Motor neuron (in vitro differentiated cells): ENCODE data around the gene DCLK1. TPM values are rescaled to one million over a fixed set of nuclear protein-coding genes. Genes with fewer than 3 reads are reported as not detected.

Experiments
- ATAC-seq, 8 experiments: fragments of 200-7000 bp; cut with Tn5 transposase; replicated peaks in 6 of 8; 2 replicates each; pipeline ENCODE4 v1.8.0; 2021; ENCODE audit warnings: mild to moderate bottlenecking in 8 of 8, moderate library complexity in 8 of 8
- H3K27ac ChIP-seq, 2 donors: fragments of 250-450 bp; sonication (Bioruptor Pico); 2 replicates each; pipeline ENCODE4 v1.9.0; 2021; ENCODE audit warnings: antibody characterized with exemption in 2 of 2, mild to moderate bottlenecking in 2 of 2, moderate library complexity in 1 of 2
- H3K4me1 ChIP-seq, 2 donors: fragments of 250-450 bp; sonication (Bioruptor Pico); replicated peaks in 1 of 2; 2 replicates each; pipeline ENCODE4 v1.6.1; 2021; ENCODE audit warnings: antibody characterized with exemption in 2 of 2, mild to moderate bottlenecking in 2 of 2, moderate library complexity in 1 of 2
- H3K4me3 ChIP-seq, 5 donors: fragments of 250-450 bp; sonication (Bioruptor Pico); 2 replicates each; pipeline ENCODE4 v1.9.0; 2021; ENCODE audit warnings: antibody characterized with exemption in 5 of 5, mild to moderate bottlenecking in 5 of 5, moderate library complexity in 4 of 5
- WGBS, 10 experiments: fragments of 450-650 bp; shearing (Covaris generic); methylation state at CpG; one replicate each; pipeline ENCODE4 v1.0.0; 2022; 5-methylcytosine and 5-hydroxymethylcytosine counted together
- in situ Hi-C, 9 experiments: fragments of 400-800 bp; cut with MboI; loops; one replicate each; pipeline ENCODE4 v1.15.0; 2021; ENCODE audit warnings: low sequenced_read_pairs in 9 of 9, low pct_unique_long_range_greater_than_20kb in 2 of 9; ENCODE audit not compliant: unreplicated experiment in 9 of 9
- total RNA-seq, 8 experiments: library from RNA; unstranded; fragments of 300-600 nt; gene quantifications; 2 replicates each; pipeline versions ENCODE4 v1.2.3 to v1.2.4, GENCODE V29; 2022

The DCLK1 gene
- total RNA-seq, 8 experiments from 2014 or later: 25.3 to 117 (median 58.2) TPM

GRCh38 chr13:35865341-35866240 lies 265.6 kb downstream of the DCLK1 start:
- in situ Hi-C loops: no loop called here
- WGBS, 10 experiments: 50 to 100% (median 70%) methylated on average over 1 to 4 of the region's 4 CpGs
- Histone ChIP-seq H3K27ac (no peak overlapping the region), H3K4me3 (no peak overlapping the region), H3K4me1 (no peaks in the 10 kb centered on the region)
- ATAC-seq: peak in 1 of 8 experiments; percentile 8

GRCh38 chr13:35860661-35861060 lies 270.5 kb downstream of the DCLK1 start:
- in situ Hi-C loops: no loop called here
- Histone ChIP-seq H3K4me1 (peaks cover 3 to 8% of the 10 kb centered on the region in 2 donors), H3K4me3 (no peak overlapping the region), H3K27ac (no peak overlapping the region)
- 22 to 100% (median 93%) methylated on average over 1 to 3 of the region's 3 CpGs; no CpG with 5 or more reads in 2 of the 10 experiments for WGBS, 10 experiments
- ATAC-seq: no peak

- in situ Hi-C loops: no loop called here
- H3K4me1 ChIP-seq: peaks cover 10 to 14% of the 10 kb centered on the region in 2 donors
- H3K27ac ChIP-seq: no peak overlapping the region
- ATAC-seq: no peak
- no peak overlapping the region for H3K4me3 ChIP-seq
- 25 to 100% (median 75%) methylated on average over 2 to 3 of the region's 4 CpGs; no CpG with 5 or more reads in 4 of the 10 experiments for WGBS, 10 experiments
Observed at GRCh38 chr13:35859981-35860380, 271.2 kb downstream of the DCLK1 start.

GRCh38 chr13:35858665-35859064 lies 272.5 kb downstream of the DCLK1 start:
- Histone ChIP-seq H3K4me3 (no peak overlapping the region), H3K27ac (no peak overlapping the region), H3K4me1 (peaks cover 11 to 18% of the 10 kb centered on the region in 2 donors)
- WGBS, 10 experiments: 29 to 100% (median 100%) methylated on average over 1 of the region's 1 CpG; no CpG with 5 or more reads in 4 of the 10 experiments
- in situ Hi-C loops: no loop called here
- no peak for ATAC-seq

DNA sequence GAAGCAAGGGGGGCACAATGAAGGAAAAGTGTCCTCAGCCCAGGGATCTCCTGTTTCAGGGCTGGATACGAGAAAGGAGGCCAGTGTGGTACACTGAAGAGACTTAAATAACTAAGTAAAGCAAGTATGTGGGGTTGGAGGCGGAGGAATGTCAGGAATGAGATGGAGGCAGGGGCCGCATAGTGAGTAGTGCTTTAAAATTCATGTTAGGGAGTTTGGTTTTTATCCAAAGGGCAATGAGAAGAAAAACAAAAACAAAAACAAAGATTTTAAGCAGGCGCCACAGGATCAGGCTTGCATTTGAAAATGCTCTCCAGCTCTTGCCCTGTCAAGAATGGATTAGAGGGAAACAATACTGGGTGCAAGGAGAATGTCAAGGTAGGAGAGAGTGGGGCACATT lies 273.4 kb downstream of the DCLK1 start:
- H3K4me1 ChIP-seq: peaks cover 11 to 18% of the 10 kb centered on the region in 2 donors
- ATAC-seq: peak in 2 of 8 experiments; percentile 9 to 15
- no peak overlapping the region for H3K4me3 ChIP-seq
- H3K27ac ChIP-seq: no peak overlapping the region
- in situ Hi-C loops: no loop called here
- 19 to 100% (median 88%) methylated on average over 1 to 4 of the region's 4 CpGs for WGBS, 10 experiments

GRCh38 chr13:35856721-35857364 lies 274.3 kb downstream of the DCLK1 start:
- ATAC-seq: peak in 3 of 8 experiments; percentile 45 to 68 (median 63)
- in situ Hi-C loops: no loop called here
- Histone ChIP-seq H3K27ac (no peak overlapping the region), H3K4me3 (no peak overlapping the region), H3K4me1 (peaks cover 11 to 18% of the 10 kb centered on the region in 2 donors)
- WGBS, 10 experiments: 0 to 82% (median 50%) methylated on average over 1 of the region's 1 CpG; no CpG with 5 or more reads in 5 of the 10 experiments

DNA sequence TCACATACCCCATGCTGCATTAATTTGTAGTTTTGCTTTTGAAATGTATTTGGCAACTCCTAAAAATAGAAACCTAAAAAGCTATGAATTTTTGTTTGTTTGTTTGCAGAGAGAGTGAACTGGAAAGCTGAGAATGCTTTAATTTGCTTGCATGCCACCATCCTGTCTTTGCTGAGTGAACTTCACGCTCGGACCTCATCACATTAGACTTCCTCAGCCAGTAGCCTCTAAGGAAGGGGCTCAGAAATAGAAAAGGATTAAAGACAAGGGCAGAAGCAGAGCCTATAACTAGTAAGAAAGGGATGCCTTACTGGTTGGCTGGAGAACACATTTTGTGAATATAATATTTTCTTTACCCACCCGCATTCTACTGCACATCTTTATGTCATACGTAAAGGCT lies 275.1 kb downstream of the DCLK1 start:
- peaks cover 15 to 18% of the 10 kb centered on the region in 2 donors for H3K4me1 ChIP-seq
- H3K4me3 ChIP-seq: no peak overlapping the region
- 59 to 100% (median 80%) methylated on average over 1 to 4 of the region's 4 CpGs; no CpG with 5 or more reads in 1 of the 10 experiments for WGBS, 10 experiments
- H3K27ac ChIP-seq: no peak overlapping the region
- in situ Hi-C loops: no loop called here
- ATAC-seq: no peak

DNA sequence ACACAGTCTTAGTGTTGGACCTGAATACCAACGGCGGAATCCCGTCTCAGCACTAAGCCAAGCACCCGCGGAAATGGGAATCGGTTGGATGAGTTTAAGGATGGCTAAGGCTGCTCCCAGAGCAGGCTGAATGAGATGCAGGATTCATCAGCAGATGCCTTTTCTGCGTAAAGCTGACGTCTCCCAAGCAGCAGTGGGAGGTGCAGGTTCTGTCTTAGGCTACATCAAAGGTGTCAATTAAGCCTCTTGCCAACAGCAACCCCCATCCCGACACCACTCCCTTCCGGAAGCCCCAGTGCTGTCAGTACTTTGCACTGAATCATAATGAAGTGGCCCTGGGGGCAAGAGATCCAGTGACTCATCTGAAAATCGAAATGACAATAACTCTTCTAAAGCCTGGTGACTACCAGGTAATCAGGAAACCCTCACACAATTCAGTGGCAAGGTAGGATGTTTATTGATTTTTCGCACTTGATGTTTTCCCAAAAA lies 275.6 kb downstream of the DCLK1 start:
- in situ Hi-C loops: no loop called here
- H3K4me3 ChIP-seq: peak overlapping the region in 2 of 5 donors; percentile 21 to 23
- peak; percentile 77 to 99 (median 96) for ATAC-seq
- H3K27ac ChIP-seq: peak overlapping the region; percentile 23 to 48
- 4 to 88% (median 32%) methylated on average over 1 to 11 of the region's 12 CpGs for WGBS, 10 experiments
- peaks cover 15 to 18% of the 10 kb centered on the region in 2 donors for H3K4me1 ChIP-seq

DNA sequence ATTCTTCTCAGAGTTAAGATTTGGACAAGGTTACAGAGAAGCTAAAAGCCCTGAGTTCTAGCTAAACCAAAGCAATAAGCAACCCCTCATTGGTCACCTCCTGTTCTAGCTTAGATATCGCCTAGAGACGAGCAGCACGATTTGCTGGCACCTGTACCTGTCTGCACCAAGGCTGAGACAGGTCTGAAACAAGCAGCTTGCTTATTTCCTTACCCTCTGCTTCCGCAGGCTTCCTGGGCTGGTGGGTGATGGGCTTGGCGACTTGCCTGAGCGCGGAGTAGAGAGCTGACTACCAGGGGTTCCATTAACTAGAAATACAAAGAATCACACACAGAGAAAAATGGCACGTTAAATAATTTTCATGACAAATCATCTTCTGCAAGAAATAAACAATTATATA lies 276.9 kb downstream of the DCLK1 start:
- in situ Hi-C loops: no loop called here
- no peak for ATAC-seq
- H3K4me3 ChIP-seq: no peak overlapping the region
- peaks cover 15 to 18% of the 10 kb centered on the region in 2 donors for H3K4me1 ChIP-seq
- no peak overlapping the region for H3K27ac ChIP-seq
- 67 to 95% (median 88%) methylated on average over 1 to 8 of the region's 8 CpGs; no CpG with 5 or more reads in 3 of the 10 experiments for WGBS, 10 experiments

GRCh38 chr13:35851881-35852280 lies 279.3 kb downstream of the DCLK1 start:
- 83 to 100% (median 93%) methylated on average over 1 to 3 of the region's 3 CpGs; no CpG with 5 or more reads in 5 of the 10 experiments for WGBS, 10 experiments
- no peak for ATAC-seq
- in situ Hi-C loops: no loop called here
- peaks cover 15 to 18% of the 10 kb centered on the region in 2 donors for H3K4me1 ChIP-seq
- H3K27ac ChIP-seq: no peak overlapping the region
- H3K4me3 ChIP-seq: no peak overlapping the region

- in situ Hi-C loops: no loop called here
- 46 to 100% (median 76%) methylated on average over 1 to 5 of the region's 5 CpGs; no CpG with 5 or more reads in 1 of the 10 experiments for WGBS, 10 experiments
- no peak overlapping the region for H3K27ac ChIP-seq
- H3K4me1 ChIP-seq: peaks cover 15 to 17% of the 10 kb centered on the region in 2 donors
- H3K4me3 ChIP-seq: no peak overlapping the region
- ATAC-seq: peak in 1 of 8 experiments; percentile 17
Observed at GRCh38 chr13:35851356-35851755, 279.8 kb downstream of the DCLK1 start.

GRCh38 chr13:35850569-35850968 lies 280.6 kb downstream of the DCLK1 start:
- Histone ChIP-seq H3K4me3 (no peak overlapping the region), H3K4me1 (peaks cover 9 to 11% of the 10 kb centered on the region in 2 donors), H3K27ac (no peak overlapping the region)
- WGBS, 10 experiments: 82 to 100% (median 92%) methylated on average over 1 to 5 of the region's 5 CpGs; no CpG with 5 or more reads in 2 of the 10 experiments
- ATAC-seq: no peak
- in situ Hi-C loops: no loop called here

DNA sequence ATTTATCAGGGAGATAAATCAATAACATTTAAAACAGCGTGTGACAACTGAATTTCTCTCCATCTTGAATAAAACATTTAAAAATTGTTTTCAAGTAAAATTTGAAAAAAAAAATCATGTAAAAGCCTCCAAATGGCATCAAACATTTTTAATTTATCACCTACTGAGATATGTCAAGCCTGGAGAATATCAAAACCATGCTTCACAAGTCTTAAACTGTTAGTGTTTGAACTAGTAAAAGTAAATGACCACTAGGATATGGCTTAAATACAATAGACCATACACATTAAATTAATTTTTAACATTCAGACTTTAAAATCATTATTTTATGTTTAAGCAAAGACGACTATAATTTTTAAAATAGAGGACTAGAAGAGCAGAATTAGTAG lies 281.9 kb downstream of the DCLK1 start:
- Histone ChIP-seq H3K4me1 (peaks cover 0 to 4% of the 10 kb centered on the region in 2 donors), H3K27ac (no peak overlapping the region), H3K4me3 (no peak overlapping the region)
- WGBS, 10 experiments: 8 to 100% (median 75%) methylated on average over 1 to 2 of the region's 2 CpGs; no CpG with 5 or more reads in 1 of the 10 experiments
- no peak for ATAC-seq
- in situ Hi-C loops: no loop called here
